NCI-H460 (cell line): ENCODE data around the gene WSCD2. TPM values are rescaled to one million over a fixed set of nuclear protein-coding genes. Genes with fewer than 3 reads are reported as not detected.

ENCODE experiments used
- DNase-seq: peaks from one replicate; pipeline ENCODE4 v3.0.0-alpha.2; 2016; ENCODE audit warnings: low read depth; ENCODE audit errors: extremely low read depth
- total RNA-seq: library from RNA; depleted of rRNA; stranded (reverse); fragments of >200 nt; shearing (Covaris generic); gene quantifications from 2 replicates; pipeline ENCODE4 v1.2.3, GENCODE V29; 2014

WSCD2 gene
- total RNA-seq, 1 experiment from 2014 or later = not detected

DNA sequence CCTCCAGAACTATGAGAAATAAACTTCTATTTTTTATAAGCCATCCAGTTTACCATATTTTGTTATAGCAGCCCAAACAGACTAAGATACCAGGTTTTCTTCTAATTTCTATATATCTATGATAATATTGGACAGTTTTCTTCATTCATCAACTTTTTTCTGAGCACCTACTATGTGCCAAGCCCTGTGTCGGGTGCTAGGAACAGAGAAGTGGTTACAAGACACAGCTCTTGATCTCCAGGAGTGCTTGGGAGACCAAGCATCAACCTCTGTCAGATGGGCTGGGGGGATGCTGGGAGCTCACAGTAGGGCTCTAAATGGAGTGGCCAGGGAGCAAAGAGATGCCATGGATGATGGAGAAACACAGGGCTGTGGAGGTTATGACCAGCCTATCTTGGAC is 2.9 kb upstream of the WSCD2 start:
- DNase-seq = no peak

DNA sequence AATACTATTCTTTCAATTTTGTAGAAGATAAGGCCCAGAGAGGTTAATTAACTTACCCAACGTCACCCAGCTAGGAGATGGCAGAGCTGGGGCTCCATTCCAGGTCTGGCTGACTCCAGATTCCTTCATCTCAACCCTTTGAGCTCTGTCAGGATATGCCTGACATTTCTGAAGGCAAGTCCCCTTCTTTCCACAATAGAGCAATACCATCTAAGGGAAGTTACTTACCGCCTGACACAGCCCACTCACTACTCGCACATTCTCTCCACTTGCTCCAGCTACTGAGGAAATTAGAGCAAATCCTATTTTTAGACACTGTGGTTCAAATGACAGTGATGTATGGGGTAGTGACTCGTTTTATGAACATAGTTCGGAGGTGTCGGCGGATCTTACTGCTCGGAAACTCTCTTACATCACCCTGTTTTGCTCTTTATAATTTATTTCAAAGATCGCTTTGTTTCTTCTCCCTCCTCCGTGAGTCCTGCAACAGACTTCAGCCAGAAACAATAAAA is 2.0 kb upstream of the WSCD2 start:
- DNase-seq = no peak

GRCh38 chr12:108127654-108128053 is 1.4 kb upstream of the WSCD2 start:
- DNase-seq = no peak

DNA sequence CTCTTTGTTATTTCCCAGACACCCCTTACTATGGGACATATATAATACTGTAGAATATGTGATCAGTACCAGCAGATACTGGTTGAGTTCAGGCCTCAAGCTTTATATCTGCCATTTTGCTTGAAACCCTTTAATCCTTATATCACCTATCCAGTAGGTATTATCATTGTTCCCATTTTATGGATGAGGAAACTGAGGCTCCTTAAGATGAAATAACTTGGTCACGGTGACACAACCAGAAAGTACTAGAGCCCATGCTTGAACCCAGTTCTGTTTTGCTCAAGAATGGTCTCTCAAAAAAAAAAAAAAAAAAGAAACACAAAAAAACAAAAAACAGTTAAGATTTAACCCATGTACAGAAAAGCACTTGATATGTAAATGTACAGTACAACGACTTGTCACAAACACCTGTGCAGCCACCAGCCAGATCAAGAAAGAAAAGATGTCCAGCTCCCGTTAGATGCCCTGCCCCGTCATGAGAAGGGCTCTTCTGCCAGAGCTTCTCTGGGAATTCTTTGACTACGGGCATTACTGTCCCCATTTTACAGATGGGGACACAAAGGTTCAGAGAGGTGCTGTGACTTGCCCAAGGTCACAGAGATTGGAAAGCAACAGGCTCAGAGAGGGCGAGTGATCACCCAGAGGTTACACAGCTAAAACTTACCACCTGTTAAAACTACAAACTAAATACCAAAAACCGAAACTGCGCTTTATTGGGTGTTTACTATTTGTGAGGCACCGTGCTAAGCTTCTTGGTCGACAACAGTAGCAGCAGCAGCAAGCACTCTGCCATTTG is 669 bp upstream of the WSCD2 start:
- no peak for DNase-seq

DNA sequence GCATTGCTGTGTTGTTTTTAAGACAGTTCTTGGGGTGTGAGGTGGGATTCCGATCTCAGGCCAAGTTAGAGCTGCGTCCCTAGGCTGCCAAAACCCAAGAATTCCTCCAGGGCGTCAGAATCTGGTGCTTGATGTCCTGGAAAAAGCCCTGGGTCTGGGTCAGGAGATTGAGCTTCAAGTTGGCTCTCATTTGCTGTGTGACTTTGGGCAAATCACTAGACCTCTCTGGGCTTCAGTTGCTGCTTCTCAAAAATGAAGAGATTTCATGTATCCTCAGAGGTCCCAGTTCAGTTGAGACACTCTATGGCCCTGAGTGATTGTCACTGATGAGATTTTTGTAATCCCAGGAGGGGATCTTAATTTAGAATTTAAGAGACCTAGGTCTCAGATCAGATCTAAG is 1.9 kb downstream of the WSCD2 start:
- DNase-seq = no peak

- no peak for DNase-seq
Measured at GRCh38 chr12:108131657-108132126, 2.6 kb downstream of the WSCD2 start.

GRCh38 chr12:108133482-108133881 is 4.4 kb downstream of the WSCD2 start:
- DNase-seq = no peak

DNA sequence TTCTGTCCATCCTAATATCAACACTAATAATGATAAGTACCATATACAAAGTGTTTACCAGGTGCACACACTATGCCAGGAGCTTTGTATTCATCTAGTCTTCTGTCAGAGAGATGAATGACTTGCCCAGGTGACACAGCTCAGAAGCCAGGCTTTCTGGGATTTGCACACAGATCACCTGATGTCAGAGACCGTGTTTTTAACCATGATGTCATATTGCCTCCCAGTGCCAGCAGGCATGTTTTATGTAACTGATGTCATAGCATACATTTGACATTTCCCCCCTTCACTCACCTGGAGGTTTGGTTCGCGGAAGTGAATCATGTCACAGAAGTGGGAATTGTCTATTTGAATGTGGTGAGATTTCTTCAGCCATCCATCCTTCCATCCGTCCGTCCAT is 5.7 kb downstream of the WSCD2 start:
- DNase-seq = no peak

- no peak for DNase-seq
Measured at GRCh38 chr12:108135627-108136026, 6.5 kb downstream of the WSCD2 start.

DNA sequence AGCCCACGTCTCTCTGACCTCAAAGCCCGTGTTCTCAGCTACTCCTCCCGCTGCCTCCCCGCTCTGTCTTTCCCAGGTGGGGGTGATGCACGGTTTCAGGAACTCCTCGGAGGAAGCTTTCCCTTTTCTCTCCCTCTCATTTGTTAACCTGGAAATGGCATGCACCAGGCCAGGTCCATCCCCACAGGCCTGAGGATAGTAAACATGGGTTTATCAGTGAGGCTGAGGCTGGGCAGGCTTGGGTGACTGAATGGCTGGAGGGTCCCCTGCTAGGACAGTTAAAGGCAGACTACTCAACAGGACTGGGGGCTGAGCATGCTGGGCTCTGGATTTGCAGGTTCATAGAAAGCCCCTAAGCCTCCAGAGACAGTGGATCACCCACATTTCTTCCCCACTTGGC is 7.6 kb downstream of the WSCD2 start:
- no peak for DNase-seq

DNA sequence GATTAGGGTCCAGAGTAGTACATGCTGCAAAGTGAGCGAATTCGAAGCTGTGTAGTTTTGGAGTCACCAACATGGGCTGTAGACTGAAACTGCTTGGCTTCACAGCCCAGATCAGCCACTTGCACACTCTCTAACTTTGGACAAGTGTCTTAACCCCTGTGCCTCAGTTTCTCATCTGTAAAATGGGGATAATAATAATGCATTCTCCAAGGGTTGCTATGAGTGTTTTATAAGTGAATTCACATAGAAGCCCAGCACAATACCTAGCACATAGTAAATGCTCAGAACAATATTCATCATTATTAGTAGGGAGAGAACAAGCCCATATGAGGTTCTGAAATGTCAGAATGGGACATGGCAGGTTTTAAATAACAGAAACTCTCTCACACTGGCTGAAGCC is 10.4 kb downstream of the WSCD2 start:
- no peak for DNase-seq

DNA sequence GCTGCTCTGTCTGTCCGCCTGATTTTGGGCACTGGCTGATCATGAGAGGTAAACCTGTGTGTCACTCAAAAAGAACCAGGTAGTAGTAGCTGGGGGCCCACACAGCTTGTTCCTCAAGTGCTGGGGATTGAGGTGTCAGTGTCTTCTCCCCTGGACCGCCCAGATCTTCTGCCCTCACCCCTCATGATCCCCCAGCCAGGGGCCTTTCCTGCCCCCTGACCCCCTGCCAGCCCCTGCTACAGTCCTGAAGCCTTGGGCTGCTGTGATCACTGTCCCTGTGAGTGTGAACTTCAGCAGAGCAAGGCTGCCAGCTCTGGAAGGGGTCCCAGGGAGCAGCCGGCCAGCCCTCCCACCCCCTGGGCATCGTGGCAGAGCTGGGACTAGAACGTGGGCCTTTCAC is 11.4 kb downstream of the WSCD2 start:
- no peak for DNase-seq

GRCh38 chr12:108141600-108142130 is 12.6 kb downstream of the WSCD2 start:
- no peak for DNase-seq

DNA sequence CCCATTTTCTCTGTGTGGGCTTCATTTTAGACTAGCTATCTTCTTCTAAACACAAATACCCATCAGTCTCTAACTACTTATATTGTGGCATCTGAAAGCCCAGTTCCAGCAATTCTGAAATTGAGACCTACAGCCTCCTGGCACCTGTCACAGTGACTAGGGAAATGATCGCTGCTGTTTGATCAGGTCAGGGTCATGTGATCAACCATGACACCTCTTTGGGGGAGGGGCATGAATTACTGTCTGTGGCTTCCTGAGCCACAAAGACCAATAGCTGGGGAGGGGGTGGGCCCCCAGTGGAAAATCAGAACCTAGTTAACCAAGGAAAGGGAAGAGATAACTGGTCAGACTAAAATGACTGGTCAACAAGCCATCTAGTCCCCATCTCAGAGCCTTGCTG is 14.1 kb downstream of the WSCD2 start:
- no peak for DNase-seq

GRCh38 chr12:108144080-108144479 is 15.0 kb downstream of the WSCD2 start:
- no peak for DNase-seq

GRCh38 chr12:108145011-108145410 is 15.9 kb downstream of the WSCD2 start:
- no peak for DNase-seq

- no peak for DNase-seq
Measured at GRCh38 chr12:108146035-108146893, 17.2 kb downstream of the WSCD2 start.

GRCh38 chr12:108147279-108147678 is 18.2 kb downstream of the WSCD2 start:
- no peak for DNase-seq

DNA sequence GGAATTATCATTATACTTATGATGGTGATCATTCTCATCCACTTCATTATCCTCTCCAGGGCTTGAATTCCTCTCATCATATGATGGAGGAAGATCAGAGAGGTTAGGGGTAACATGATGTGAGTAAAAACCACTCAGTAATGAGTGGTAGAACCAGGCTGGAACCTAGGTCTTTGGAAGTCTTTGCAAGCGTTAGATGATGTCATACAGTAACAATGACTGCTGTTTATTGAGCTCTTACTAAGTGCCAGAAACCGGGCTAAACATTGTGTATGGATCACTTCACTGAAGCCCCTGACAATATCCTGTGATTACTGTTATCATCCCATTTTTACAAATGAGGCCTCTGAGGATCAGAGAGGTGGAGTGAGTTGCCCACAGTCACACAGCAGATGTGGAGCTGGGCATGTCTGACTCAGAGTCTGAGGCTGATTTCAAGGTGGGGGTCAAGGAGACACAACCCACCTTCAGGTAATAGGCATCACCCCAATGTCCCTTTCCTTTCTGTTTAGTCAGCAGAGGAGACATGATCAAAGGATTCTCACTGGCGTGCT is 19.5 kb downstream of the WSCD2 start:
- DNase-seq = no peak

GRCh38 chr12:108150436-108150835 is 21.3 kb downstream of the WSCD2 start:
- DNase-seq = no peak

DNA sequence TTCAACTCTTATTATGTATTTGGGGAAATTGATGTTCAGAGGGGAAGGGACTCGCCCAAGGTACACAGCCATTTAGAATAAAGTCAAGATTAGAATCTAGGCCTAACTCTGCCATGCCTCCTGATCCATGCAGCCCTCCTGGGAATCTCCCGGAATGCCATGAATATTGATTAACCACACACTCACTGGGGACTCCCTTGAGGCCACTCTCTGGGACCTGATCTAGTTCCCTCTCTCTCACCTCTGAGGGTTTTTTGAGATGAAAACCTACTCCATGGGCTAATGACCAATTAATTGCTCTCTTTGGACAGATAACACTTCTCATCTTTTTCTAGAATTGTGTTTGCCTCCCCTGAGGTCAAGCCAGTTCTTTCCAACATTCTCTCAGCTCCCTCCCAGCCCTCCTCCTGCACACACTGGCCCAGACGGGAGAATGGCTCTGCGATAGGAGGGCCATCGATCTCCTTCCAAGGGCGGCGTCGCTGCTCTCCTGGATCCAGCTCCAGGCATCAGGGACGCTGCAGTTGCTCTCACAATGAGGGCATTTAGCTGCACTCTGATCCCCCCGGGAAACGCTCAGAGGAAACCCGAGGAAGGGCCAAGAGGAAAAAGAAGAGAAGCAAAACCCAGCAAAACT is 22.6 kb downstream of the WSCD2 start:
- no peak for DNase-seq
